Astrocyte (in vitro differentiated cells and primary cell): Measurements from ENCODE around the gene SH2D4B.

Experiments used
- EZH2 ChIP-seq: IDR thresholded peaks from 2 replicates; pipeline ENCODE4 v1.6.1; 2012; ENCODE audit warnings: mild to moderate bottlenecking, low read length, inconsistent platforms; ENCODE audit not compliant: insufficient read depth
- TF ChIP-seq, protein P1 (sequence below): IDR thresholded peaks from 2 replicates; pipeline ENCODE4 v1.5.1; 2011; ENCODE audit warnings: low read depth, mild to moderate bottlenecking, inconsistent platforms, low read length, moderate library complexity; ENCODE audit not compliant: insufficient read depth

DNA sequence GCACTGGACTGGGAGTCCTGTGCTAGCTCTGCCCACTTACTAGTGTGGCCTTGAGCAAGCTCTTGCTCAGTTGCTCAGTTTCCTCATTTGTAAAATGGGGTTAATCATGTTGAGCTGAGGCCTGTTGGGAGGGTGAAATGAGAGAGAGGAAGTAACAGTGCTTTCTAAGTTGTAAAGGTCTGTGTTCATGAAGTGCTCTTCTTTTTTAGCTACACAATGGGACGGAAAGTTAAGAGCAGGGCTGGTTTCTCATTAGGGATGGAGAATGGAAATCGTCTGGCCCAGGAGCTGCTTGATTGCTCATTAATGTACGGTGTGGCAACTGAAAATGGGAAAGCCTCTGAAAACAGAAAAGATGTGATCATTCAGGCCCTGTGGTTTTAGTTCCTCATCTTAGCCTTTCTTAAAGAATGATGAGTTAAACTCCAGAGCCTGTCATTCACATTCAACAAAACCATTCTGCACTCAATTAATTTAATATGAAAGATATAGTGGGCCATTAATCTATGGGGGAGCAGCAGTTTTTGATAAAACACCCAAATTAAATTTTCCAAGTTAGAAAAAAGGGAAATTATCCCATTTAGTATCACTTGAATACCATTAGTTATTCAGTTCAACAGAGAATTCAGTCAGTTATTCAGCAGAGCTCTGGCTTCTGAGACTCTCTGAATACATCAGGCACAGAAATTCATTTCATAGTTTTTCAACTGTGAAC is 60.5 kb downstream of the SH2D4B start:
- TF ChIP-seq, protein P1, sequence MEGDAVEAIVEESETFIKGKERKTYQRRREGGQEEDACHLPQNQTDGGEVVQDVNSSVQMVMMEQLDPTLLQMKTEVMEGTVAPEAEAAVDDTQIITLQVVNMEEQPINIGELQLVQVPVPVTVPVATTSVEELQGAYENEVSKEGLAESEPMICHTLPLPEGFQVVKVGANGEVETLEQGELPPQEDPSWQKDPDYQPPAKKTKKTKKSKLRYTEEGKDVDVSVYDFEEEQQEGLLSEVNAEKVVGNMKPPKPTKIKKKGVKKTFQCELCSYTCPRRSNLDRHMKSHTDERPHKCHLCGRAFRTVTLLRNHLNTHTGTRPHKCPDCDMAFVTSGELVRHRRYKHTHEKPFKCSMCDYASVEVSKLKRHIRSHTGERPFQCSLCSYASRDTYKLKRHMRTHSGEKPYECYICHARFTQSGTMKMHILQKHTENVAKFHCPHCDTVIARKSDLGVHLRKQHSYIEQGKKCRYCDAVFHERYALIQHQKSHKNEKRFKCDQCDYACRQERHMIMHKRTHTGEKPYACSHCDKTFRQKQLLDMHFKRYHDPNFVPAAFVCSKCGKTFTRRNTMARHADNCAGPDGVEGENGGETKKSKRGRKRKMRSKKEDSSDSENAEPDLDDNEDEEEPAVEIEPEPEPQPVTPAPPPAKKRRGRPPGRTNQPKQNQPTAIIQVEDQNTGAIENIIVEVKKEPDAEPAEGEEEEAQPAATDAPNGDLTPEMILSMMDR, result no peak
- no peak for TF ChIP-seq EZH2
